Activated naive CD4-positive, alpha-beta T cell treated with anti-CD3 and anti-CD28 coated beads for 36 hours (primary cell): ENCODE measurements around the gene TTC39C. TPM values are rescaled to one million over a fixed set of nuclear protein-coding genes. Genes with fewer than 3 reads are reported as not detected.

Experiments
- CTCF ChIA-PET: fragments of 350-600 bp; sonication (Branson Sonifier 250); formaldehyde crosslinking; loops from one replicate; lab custom pipeline; 2021; ENCODE audit warnings: antibody characterized with exemption; lab: Charles Lee
- DNase-seq: peaks from one replicate; pipeline ENCODE4 v3.0.0-alpha.2; 2020
- H3K27ac Mint-ChIP-seq: one replicate; pipeline ENCODE4 v1.8.0; 2021; ENCODE audit warnings: mild to moderate bottlenecking, mixed read lengths
- H3K27me3 Mint-ChIP-seq: one replicate; pipeline ENCODE4 v1.8.0; 2021; ENCODE audit warnings: low read depth, mixed read lengths
- H3K36me3 Mint-ChIP-seq: one replicate; pipeline ENCODE4 v1.8.0; 2021; ENCODE audit warnings: low read depth, mixed read lengths
- H3K4me1 Mint-ChIP-seq: one replicate; pipeline ENCODE4 v1.8.0; 2021; ENCODE audit warnings: low read depth, mixed read lengths
- H3K4me3 Mint-ChIP-seq: one replicate; pipeline ENCODE4 v1.8.0; 2021; ENCODE audit warnings: mild to moderate bottlenecking, moderate library complexity, mixed read lengths
- H3K9me3 Mint-ChIP-seq: one replicate; pipeline ENCODE4 v1.8.0; 2021; ENCODE audit warnings: mixed read lengths
- intact Hi-C: fragments of 100-400 bp; cut with micrococcal nuclease; formaldehyde crosslinking; loops from one replicate; pipeline ENCODE4 v1.15.1; 2023
- total RNA-seq, 2 experiments: library from RNA; stranded (reverse); gene quantifications; one replicate each; pipeline ENCODE4 v1.2.3, GENCODE V29; 2021

Gene TTC39C
- total RNA-seq, 2 experiments from 2014 or later = 39.9 to 44.2 TPM

- Mint-ChIP-seq H3K27me3 (no peaks in the 10 kb centered on the region), H3K27ac (peak overlapping the region; percentile 89), H3K36me3 (peaks cover 4% of the 10 kb centered on the region), H3K4me3 (peak overlapping the region; percentile 50), H3K9me3 (no peaks in the 10 kb centered on the region), H3K4me1 (peaks cover 61% of the 10 kb centered on the region)
- DNase-seq = peak; percentile 51
- CTCF ChIA-PET = interaction anchor here (1.3 kb wide), 1 partner anchor 45 kb away, joined by 3 read pairs; no protein-coding TSS in a partner anchor
- intact Hi-C loops = loop anchor here (1.0 to 5.0 kb wide), 6 partner anchors 8 to 184 kb away; no protein-coding TSS in a partner anchor
Observed at GRCh38 chr18:24011123-24011917, 3.2 kb upstream of the TTC39C start.

- peak overlapping the region; percentile 89 for H3K27ac Mint-ChIP-seq
- peaks cover 4% of the 10 kb centered on the region for H3K36me3 Mint-ChIP-seq
- no peak for DNase-seq
- CTCF ChIA-PET = interaction anchor here (0.7 to 1.0 kb wide), 2 partner anchors 63 to 105 kb away, joined by 3 read pairs; no protein-coding TSS in a partner anchor
- H3K9me3 Mint-ChIP-seq = no peaks in the 10 kb centered on the region
- peaks cover 69% of the 10 kb centered on the region for H3K4me1 Mint-ChIP-seq
- intact Hi-C loops = loop anchor here (5.0 kb wide), 1 partner anchor 186 kb away; no protein-coding TSS in a partner anchor
- H3K4me3 Mint-ChIP-seq = peak overlapping the region; percentile 3
- no peaks in the 10 kb centered on the region for H3K27me3 Mint-ChIP-seq
Observed at GRCh38 chr18:24013051-24013450, 1.5 kb upstream of the TTC39C start.

GRCh38 chr18:24014986-24015638 lies 558 bp downstream of the TTC39C start:
- peak overlapping the region; percentile 89 for H3K27ac Mint-ChIP-seq
- intact Hi-C loops = loop anchor here (5.0 kb wide), 4 partner anchors 188 to 513 kb away; partner anchors contain the start of genes NPC1 and RMC1
- peaks cover 6% of the 10 kb centered on the region for H3K36me3 Mint-ChIP-seq
- peak overlapping the region; percentile 91 for H3K4me3 Mint-ChIP-seq
- H3K4me1 Mint-ChIP-seq = peaks cover 69% of the 10 kb centered on the region
- peak; percentile 66 for DNase-seq
- no peaks in the 10 kb centered on the region for H3K9me3 Mint-ChIP-seq
- CTCF ChIA-PET = interaction anchor here (1.0 kb wide), 1 partner anchor 18 kb away, joined by 3 read pairs; no protein-coding TSS in a partner anchor
- H3K27me3 Mint-ChIP-seq = no peaks in the 10 kb centered on the region

GRCh38 chr18:24015639-24016631 lies 1.4 kb downstream of the TTC39C start:
- Mint-ChIP-seq H3K9me3 (no peaks in the 10 kb centered on the region), H3K4me1 (peaks cover 69% of the 10 kb centered on the region), H3K36me3 (peaks cover 9% of the 10 kb centered on the region), H3K27me3 (no peaks in the 10 kb centered on the region), H3K4me3 (peak overlapping the region; percentile 91), H3K27ac (peak overlapping the region; percentile 89)
- CTCF ChIA-PET = interaction anchor here (1.0 kb wide), 1 partner anchor 17 kb away, joined by 3 read pairs; no protein-coding TSS in a partner anchor
- DNase-seq = no peak
- intact Hi-C loops = loop anchor here (5.0 kb wide), 3 partner anchors 351 to 514 kb away; partner anchors contain the start of genes NPC1 and RMC1

- Mint-ChIP-seq H3K36me3 (peaks cover 10% of the 10 kb centered on the region), H3K9me3 (no peaks in the 10 kb centered on the region), H3K27ac (peak overlapping the region; percentile 89), H3K4me3 (peak overlapping the region; percentile 91), H3K4me1 (peaks cover 69% of the 10 kb centered on the region), H3K27me3 (no peaks in the 10 kb centered on the region)
- CTCF ChIA-PET = interaction anchor here (1.7 kb wide), 1 partner anchor 99 kb away, joined by 3 read pairs; no protein-coding TSS in a partner anchor
- no peak for DNase-seq
- intact Hi-C loops = loop anchor here (5.0 kb wide), 3 partner anchors 351 to 514 kb away; partner anchors contain the start of genes NPC1 and RMC1
Observed at GRCh38 chr18:24016643-24017042, 2.1 kb downstream of the TTC39C start.

GRCh38 chr18:24018299-24018886 lies 3.8 kb downstream of the TTC39C start:
- H3K27me3 Mint-ChIP-seq = no peaks in the 10 kb centered on the region
- peaks cover 71% of the 10 kb centered on the region for H3K4me1 Mint-ChIP-seq
- H3K36me3 Mint-ChIP-seq = peaks cover 21% of the 10 kb centered on the region
- CTCF ChIA-PET = interaction anchor here (1.1 to 1.7 kb wide), 2 partner anchors 49 to 97 kb away, joined by 3 read pairs; no protein-coding TSS in a partner anchor
- intact Hi-C loops = loop anchor here (2.0 to 5.0 kb wide), 4 partner anchors 26 to 516 kb away; partner anchors contain the start of genes NPC1 and RMC1
- peak overlapping the region; percentile 25 for H3K4me3 Mint-ChIP-seq
- peak overlapping the region; percentile 94 for H3K27ac Mint-ChIP-seq
- DNase-seq = peak; percentile 45
- H3K9me3 Mint-ChIP-seq = no peaks in the 10 kb centered on the region

- H3K27me3 Mint-ChIP-seq = no peaks in the 10 kb centered on the region
- H3K36me3 Mint-ChIP-seq = peaks cover 23% of the 10 kb centered on the region
- peak overlapping the region; percentile 94 for H3K27ac Mint-ChIP-seq
- peaks cover 83% of the 10 kb centered on the region for H3K4me1 Mint-ChIP-seq
- peak; percentile 81 for DNase-seq
- H3K9me3 Mint-ChIP-seq = no peaks in the 10 kb centered on the region
- CTCF ChIA-PET = interaction anchor here (1.1 kb wide), 1 partner anchor 51 kb away, joined by 3 read pairs; no protein-coding TSS in a partner anchor
- peak overlapping the region; percentile 64 for H3K4me3 Mint-ChIP-seq
- intact Hi-C loops = loop anchor here (1.0 to 5.0 kb wide), 11 partner anchors 8 to 517 kb away; partner anchors contain the start of genes NPC1 and RMC1
Observed at GRCh38 chr18:24019641-24020331, 5.2 kb downstream of the TTC39C start.

GRCh38 chr18:24021505-24021904 lies 7.0 kb downstream of the TTC39C start:
- peaks cover 96% of the 10 kb centered on the region for H3K4me1 Mint-ChIP-seq
- peaks cover 23% of the 10 kb centered on the region for H3K36me3 Mint-ChIP-seq
- H3K27ac Mint-ChIP-seq = peak overlapping the region; percentile 86
- intact Hi-C loops = no loop called here
- H3K27me3 Mint-ChIP-seq = no peaks in the 10 kb centered on the region
- no peak overlapping the region for H3K4me3 Mint-ChIP-seq
- CTCF ChIA-PET = interaction anchor here (0.8 to 1.0 kb wide), 3 partner anchors 15 to 207 kb away, joined by 3 to 4 read pairs (median 3); no protein-coding TSS in a partner anchor
- no peak for DNase-seq
- H3K9me3 Mint-ChIP-seq = no peaks in the 10 kb centered on the region

- intact Hi-C loops = no loop called here
- Mint-ChIP-seq H3K36me3 (peaks cover 23% of the 10 kb centered on the region), H3K9me3 (no peaks in the 10 kb centered on the region), H3K4me1 (peaks cover 96% of the 10 kb centered on the region), H3K27ac (peak overlapping the region; percentile 86), H3K4me3 (no peak overlapping the region), H3K27me3 (no peaks in the 10 kb centered on the region)
- CTCF ChIA-PET = interaction anchor here (1.0 kb wide), 1 partner anchor 208 kb away, joined by 3 read pairs; no protein-coding TSS in a partner anchor
- DNase-seq = no peak
Observed at GRCh38 chr18:24022161-24022560, 7.6 kb downstream of the TTC39C start.

- Mint-ChIP-seq H3K9me3 (no peaks in the 10 kb centered on the region), H3K27me3 (no peaks in the 10 kb centered on the region), H3K4me3 (no peak overlapping the region), H3K27ac (no peak overlapping the region), H3K36me3 (peaks cover 23% of the 10 kb centered on the region), H3K4me1 (peaks cover 95% of the 10 kb centered on the region)
- DNase-seq = no peak
- intact Hi-C loops = no loop called here
- CTCF ChIA-PET = interaction anchor here (0.6 to 1.0 kb wide), 4 partner anchors 9 to 525 kb away, joined by 3 to 4 read pairs (median 3); no protein-coding TSS in a partner anchor
Observed at GRCh38 chr18:24023185-24023814, 8.7 kb downstream of the TTC39C start.
